Measurements from ENCODE around the gene TMEM156. TPM values are rescaled to one million over a fixed set of nuclear protein-coding genes. Genes with fewer than 3 reads are reported as not detected.

TMEM156 gene
- polyA plus RNA-seq, 1 donor (not counting 4 experiments of a cell fraction or from before 2014, with no cell fraction given), result 0.68 TPM

- DNase-seq (ENCODE audit: low read depth, low spot score) (no peak), FAIRE-seq (no peak)
- no peaks in the 10 kb centered on the region for H3K27me3 ChIP-seq (ENCODE audit: control insufficient read depth, extremely low read depth, insufficient read depth, low read length)
- H3K27ac ChIP-seq (ENCODE audit: control insufficient read depth, insufficient read depth, low read length), result no peak overlapping the region
- no peak overlapping the region for H3K9ac ChIP-seq (ENCODE audit: control insufficient read depth, extremely low read depth, insufficient read depth, low read length)
- H3K4me2 ChIP-seq (ENCODE audit: control insufficient read depth, extremely low read depth, insufficient read depth, low read depth, low read length), result no peak overlapping the region
- H3K79me2 ChIP-seq (ENCODE audit: control insufficient read depth, insufficient read depth, low read length), result no peaks in the 10 kb centered on the region
- no peaks in the 10 kb centered on the region for H3K4me1 ChIP-seq (ENCODE audit: control insufficient read depth, extremely low read depth, insufficient read depth, low read length)
- TF ChIP-seq EZH2 (IDR thresholded peaks at IDR 0.05; ENCODE audit: low read length), result no peak
- TF ChIP-seq CTCF (optimal IDR thresholded peaks at IDR 0.05 in 1 of 3, IDR thresholded peaks at IDR 0.05 in 1 of 3, conservative IDR thresholded peaks at IDR 0.05 in 1 of 3; ENCODE audit: extremely low read depth in 1 of 3, insufficient read depth in 2 of 3, low read length in 3 of 3), result peak in 1 of 3 experiments; percentile 13
- no peak overlapping the region for H3K4me3 ChIP-seq (ENCODE audit: control insufficient read depth in 2 of 3, extremely low read depth in 1 of 3, insufficient read depth in 2 of 3, low read depth in 1 of 3, low read length in 3 of 3)
- H4K20me1 ChIP-seq (ENCODE audit: control insufficient read depth, extremely low read depth, insufficient read depth, low read length), result no peaks in the 10 kb centered on the region
- no peaks in the 10 kb centered on the region for H3K36me3 ChIP-seq (ENCODE audit: control insufficient read depth in 2 of 2, extremely low read depth in 1 of 2, insufficient read depth in 2 of 2, low read length in 2 of 2)
- no peaks in the 10 kb centered on the region for H3K9me3 ChIP-seq (ENCODE audit: control insufficient read depth, low read depth, low read length)
- H2AFZ ChIP-seq (ENCODE audit: control insufficient read depth, low read length), result no peak overlapping the region
- H3K9me1 ChIP-seq (ENCODE audit: control insufficient read depth, extremely low read depth, insufficient read depth, low read length), result no peaks in the 10 kb centered on the region
- dilution Hi-C loops (cut with MboI; ENCODE audit: extremely low pct_ligation_motif_present, low sequenced_read_pairs), result no loop called here
Measured at GRCh38 chr4:38993683-38994082, 38.5 kb downstream of the TMEM156 start.

GRCh38 chr4:38990241-38990640 is 42.0 kb downstream of the TMEM156 start:
- H3K4me3 ChIP-seq (ENCODE audit: control insufficient read depth in 2 of 3, extremely low read depth in 1 of 3, insufficient read depth in 2 of 3, low read depth in 1 of 3, low read length in 3 of 3), result no peak overlapping the region
- H4K20me1 ChIP-seq (ENCODE audit: control insufficient read depth, extremely low read depth, insufficient read depth, low read length), result no peaks in the 10 kb centered on the region
- DNase-seq (ENCODE audit: low read depth, low spot score), result no peak
- H3K27me3 ChIP-seq (ENCODE audit: control insufficient read depth, extremely low read depth, insufficient read depth, low read length), result no peaks in the 10 kb centered on the region
- no peaks in the 10 kb centered on the region for H3K9me3 ChIP-seq (ENCODE audit: control insufficient read depth, low read depth, low read length)
- no peaks in the 10 kb centered on the region for H3K4me1 ChIP-seq (ENCODE audit: control insufficient read depth, extremely low read depth, insufficient read depth, low read length)
- H3K27ac ChIP-seq (ENCODE audit: control insufficient read depth, insufficient read depth, low read length), result no peak overlapping the region
- TF ChIP-seq EZH2 (IDR thresholded peaks at IDR 0.05; ENCODE audit: low read length) (no peak), CTCF (optimal IDR thresholded peaks at IDR 0.05 in 1 of 3, IDR thresholded peaks at IDR 0.05 in 1 of 3, conservative IDR thresholded peaks at IDR 0.05 in 1 of 3; ENCODE audit: extremely low read depth in 1 of 3, insufficient read depth in 2 of 3, low read length in 3 of 3) (no peak)
- no peak overlapping the region for H3K9ac ChIP-seq (ENCODE audit: control insufficient read depth, extremely low read depth, insufficient read depth, low read length)
- no peaks in the 10 kb centered on the region for H3K9me1 ChIP-seq (ENCODE audit: control insufficient read depth, extremely low read depth, insufficient read depth, low read length)
- dilution Hi-C loops (cut with MboI; ENCODE audit: extremely low pct_ligation_motif_present, low sequenced_read_pairs), result no loop called here
- no peaks in the 10 kb centered on the region for H3K79me2 ChIP-seq (ENCODE audit: control insufficient read depth, insufficient read depth, low read length)
- H3K4me2 ChIP-seq (ENCODE audit: control insufficient read depth, extremely low read depth, insufficient read depth, low read depth, low read length), result no peak overlapping the region
- FAIRE-seq, result no peak
- H2AFZ ChIP-seq (ENCODE audit: control insufficient read depth, low read length), result no peak overlapping the region
- H3K36me3 ChIP-seq (ENCODE audit: control insufficient read depth in 2 of 2, extremely low read depth in 1 of 2, insufficient read depth in 2 of 2, low read length in 2 of 2), result no peaks in the 10 kb centered on the region

All from keratinocyte (primary cell).